ENCODE results near the gene PRKCA. TPM values are rescaled to one million over a fixed set of nuclear protein-coding genes. Genes with fewer than 3 reads are reported as not detected.

The PRKCA gene
- total RNA-seq, 1 experiment from 2014 or later, result 29.6 TPM

DNA sequence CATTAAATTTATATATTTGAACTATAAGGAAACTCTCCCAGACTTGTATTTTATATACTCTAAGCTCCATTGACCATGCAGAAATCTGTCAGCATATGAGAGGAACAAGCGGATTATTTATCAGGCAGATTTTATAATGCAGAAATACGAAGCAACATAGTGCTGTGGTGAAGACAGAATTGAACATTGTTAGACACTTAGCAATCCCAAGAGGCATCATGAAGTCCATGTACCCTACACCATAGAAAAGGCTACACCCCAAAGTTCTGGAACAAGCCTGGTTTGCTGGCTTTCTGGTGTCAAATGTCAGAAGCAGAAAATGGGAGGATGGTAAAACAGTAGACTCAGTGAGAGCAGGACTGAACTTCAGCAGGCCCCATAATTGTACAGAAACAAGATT, 241.1 kb downstream of the PRKCA start:
- Histone ChIP-seq H3K4me3 (ENCODE audit: low read depth, low read length) (no peak overlapping the region), H3K4me1 (peaks cover 23% of the 10 kb centered on the region), H3K27me3 (replicated peaks; ENCODE audit: control insufficient read depth, insufficient read depth, low read length) (no peaks in the 10 kb centered on the region), H3K36me3 (ENCODE audit: control insufficient read depth, insufficient read depth, low read length) (no peaks in the 10 kb centered on the region), H3K9me3 (peaks cover 7% of the 10 kb centered on the region; the same call in 1 of the 2 replicates)
- H3K36me3 Mint-ChIP-seq (ENCODE audit: insufficient read depth, unreplicated experiment), result no peaks in the 10 kb centered on the region
- POLR2A ChIA-PET, result no interaction called here
- CTCF ChIA-PET, result no interaction called here
- intact Hi-C loops (cut with micrococcal nuclease; ENCODE audit: unreplicated experiment), result no loop called here
- no peak overlapping the region for H3K4me3 Mint-ChIP-seq (ENCODE audit: unreplicated experiment)
- H3K27ac Mint-ChIP-seq (ENCODE audit: unreplicated experiment), result no peak overlapping the region
- no peak for DNase-seq
- H3K9me3 Mint-ChIP-seq (ENCODE audit: unreplicated experiment), result peaks cover 9% of the 10 kb centered on the region
- H3K4me1 Mint-ChIP-seq (ENCODE audit: low read depth, unreplicated experiment), result peaks cover 36% of the 10 kb centered on the region
- BruUV-seq (replicated peaks), result no TSS peak
- TF ChIP-seq, protein P1, sequence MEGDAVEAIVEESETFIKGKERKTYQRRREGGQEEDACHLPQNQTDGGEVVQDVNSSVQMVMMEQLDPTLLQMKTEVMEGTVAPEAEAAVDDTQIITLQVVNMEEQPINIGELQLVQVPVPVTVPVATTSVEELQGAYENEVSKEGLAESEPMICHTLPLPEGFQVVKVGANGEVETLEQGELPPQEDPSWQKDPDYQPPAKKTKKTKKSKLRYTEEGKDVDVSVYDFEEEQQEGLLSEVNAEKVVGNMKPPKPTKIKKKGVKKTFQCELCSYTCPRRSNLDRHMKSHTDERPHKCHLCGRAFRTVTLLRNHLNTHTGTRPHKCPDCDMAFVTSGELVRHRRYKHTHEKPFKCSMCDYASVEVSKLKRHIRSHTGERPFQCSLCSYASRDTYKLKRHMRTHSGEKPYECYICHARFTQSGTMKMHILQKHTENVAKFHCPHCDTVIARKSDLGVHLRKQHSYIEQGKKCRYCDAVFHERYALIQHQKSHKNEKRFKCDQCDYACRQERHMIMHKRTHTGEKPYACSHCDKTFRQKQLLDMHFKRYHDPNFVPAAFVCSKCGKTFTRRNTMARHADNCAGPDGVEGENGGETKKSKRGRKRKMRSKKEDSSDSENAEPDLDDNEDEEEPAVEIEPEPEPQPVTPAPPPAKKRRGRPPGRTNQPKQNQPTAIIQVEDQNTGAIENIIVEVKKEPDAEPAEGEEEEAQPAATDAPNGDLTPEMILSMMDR (IDR thresholded peaks at IDR 0.05; ENCODE audit: insufficient read depth in 1 of 2, low read depth in 1 of 2, low read length in 1 of 2, severe bottlenecking in 1 of 2, unreplicated experiment in 1 of 2), result no peak
- H3K27me3 Mint-ChIP-seq (ENCODE audit: insufficient read depth, unreplicated experiment), result no peaks in the 10 kb centered on the region

DNA sequence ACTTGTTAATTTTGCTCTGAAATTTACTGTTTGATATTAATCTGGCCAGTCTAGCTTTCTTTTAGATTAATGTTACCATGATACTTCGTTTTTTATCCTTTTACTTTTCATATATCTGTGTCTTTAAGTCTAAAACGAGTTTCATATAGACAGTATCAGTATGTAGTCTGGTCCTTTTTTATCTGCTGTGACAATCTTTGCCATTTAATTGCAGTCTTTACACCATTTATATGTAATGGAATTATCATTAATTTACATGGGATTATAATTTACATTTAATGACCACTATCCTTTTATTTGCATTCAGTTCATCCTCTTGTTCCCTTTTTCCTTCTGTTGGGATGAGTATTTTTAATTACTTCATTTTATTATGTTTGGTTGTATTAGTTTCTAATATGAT, 243.5 kb downstream of the PRKCA start:
- Mint-ChIP-seq H3K4me3 (ENCODE audit: unreplicated experiment) (no peak overlapping the region), H3K9me3 (ENCODE audit: unreplicated experiment) (peaks cover 9% of the 10 kb centered on the region), H3K4me1 (ENCODE audit: low read depth, unreplicated experiment) (peaks cover 43% of the 10 kb centered on the region), H3K27ac (ENCODE audit: unreplicated experiment) (no peak overlapping the region), H3K27me3 (ENCODE audit: insufficient read depth, unreplicated experiment) (no peaks in the 10 kb centered on the region), H3K36me3 (ENCODE audit: insufficient read depth, unreplicated experiment) (peaks cover 4% of the 10 kb centered on the region)
- no peak for DNase-seq
- Histone ChIP-seq H3K4me3 (ENCODE audit: low read depth, low read length) (no peak overlapping the region), H3K36me3 (ENCODE audit: control insufficient read depth, insufficient read depth, low read length) (no peaks in the 10 kb centered on the region), H3K4me1 (peaks cover 46% of the 10 kb centered on the region), H3K9me3 (peaks cover 7% of the 10 kb centered on the region; the same call in 1 of the 2 replicates), H3K27me3 (replicated peaks; ENCODE audit: control insufficient read depth, insufficient read depth, low read length) (no peaks in the 10 kb centered on the region)
- BruUV-seq (replicated peaks), result no TSS peak
- intact Hi-C loops (cut with micrococcal nuclease; ENCODE audit: unreplicated experiment), result no loop called here
- TF ChIP-seq, protein P1 (IDR thresholded peaks at IDR 0.05; ENCODE audit: insufficient read depth in 1 of 2, low read depth in 1 of 2, low read length in 1 of 2, severe bottlenecking in 1 of 2, unreplicated experiment in 1 of 2), result no peak
- CTCF ChIA-PET, result no interaction called here
- POLR2A ChIA-PET, result no interaction called here

DNA sequence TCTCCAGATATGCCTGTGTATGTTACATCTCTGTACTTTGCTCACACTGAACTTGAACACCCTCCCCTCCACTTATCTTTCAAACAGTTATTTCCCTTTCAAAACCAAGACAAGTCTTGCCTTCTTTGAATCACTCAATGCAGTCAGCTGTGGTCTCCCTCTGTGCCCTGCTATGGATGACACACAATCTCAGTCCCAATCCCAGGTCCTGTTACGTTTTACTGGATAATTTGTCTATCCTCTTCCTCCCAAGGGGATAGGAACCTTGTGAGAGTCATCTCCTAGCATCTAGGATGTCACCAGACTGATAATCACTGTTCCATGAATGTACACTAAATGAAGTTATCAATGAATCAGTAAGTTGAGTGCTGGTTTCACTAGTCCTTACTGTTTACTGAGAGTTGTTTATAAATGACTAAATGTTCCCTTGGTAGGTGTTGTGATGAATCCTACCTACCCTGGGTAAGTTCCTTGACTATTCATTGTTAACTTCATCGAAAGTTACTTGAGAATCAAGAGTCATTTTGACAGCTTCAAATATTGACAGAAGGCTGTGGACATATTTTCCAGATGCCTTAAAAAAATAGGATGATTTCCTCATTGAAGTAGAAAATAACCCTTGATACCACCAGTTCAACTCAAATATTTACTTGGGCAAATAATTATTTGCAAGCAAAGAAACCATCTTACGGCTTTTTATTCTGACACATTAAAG, 244.9 kb downstream of the PRKCA start:
- H3K27me3 Mint-ChIP-seq (ENCODE audit: insufficient read depth, unreplicated experiment), result no peaks in the 10 kb centered on the region
- H3K9me3 Mint-ChIP-seq (ENCODE audit: unreplicated experiment), result peaks cover 9% of the 10 kb centered on the region
- peaks cover 44% of the 10 kb centered on the region for H3K4me1 Mint-ChIP-seq (ENCODE audit: low read depth, unreplicated experiment)
- no TSS peak for BruUV-seq (replicated peaks)
- POLR2A ChIA-PET, result no interaction called here
- TF ChIP-seq, protein P1 (IDR thresholded peaks at IDR 0.05; ENCODE audit: insufficient read depth in 1 of 2, low read depth in 1 of 2, low read length in 1 of 2, severe bottlenecking in 1 of 2, unreplicated experiment in 1 of 2), result no peak
- Histone ChIP-seq H3K4me3 (ENCODE audit: low read depth, low read length) (no peak overlapping the region), H3K36me3 (ENCODE audit: control insufficient read depth, insufficient read depth, low read length) (no peaks in the 10 kb centered on the region), H3K9me3 (peaks cover 7% of the 10 kb centered on the region; the same call in 1 of the 2 replicates), H3K4me1 (peaks cover 60% of the 10 kb centered on the region), H3K27me3 (replicated peaks; ENCODE audit: control insufficient read depth, insufficient read depth, low read length) (no peaks in the 10 kb centered on the region)
- no peak overlapping the region for H3K4me3 Mint-ChIP-seq (ENCODE audit: unreplicated experiment)
- peak overlapping the region; percentile 82 for H3K27ac Mint-ChIP-seq (ENCODE audit: unreplicated experiment)
- intact Hi-C loops (cut with micrococcal nuclease; ENCODE audit: unreplicated experiment), result no loop called here
- CTCF ChIA-PET, result interaction anchor here (0.6 to 0.7 kb wide), 2 partner anchors 127 to 241 kb away, joined by 4 read pairs; no protein-coding TSS in a partner anchor
- peaks cover 4% of the 10 kb centered on the region for H3K36me3 Mint-ChIP-seq (ENCODE audit: insufficient read depth, unreplicated experiment)
- no peak for DNase-seq

Data from Caco-2 (cell line).